GM12801 (cell line): Measurements from ENCODE around the gene HCAR3.
"Not testable (repeated sequence)": the region's sequence is repeated elsewhere in the genome, so short reads cannot be mapped to it uniquely, and the experiment has no call there.

ENCODE experiments used
- CTCF ChIP-seq: IDR thresholded peaks from one replicate; pipeline ENCODE4 v1.5.1; 2011; ENCODE audit warnings: control low read depth; ENCODE audit not compliant: insufficient read length; ENCODE audit errors: extremely low read depth

Gene HCAR3

DNA sequence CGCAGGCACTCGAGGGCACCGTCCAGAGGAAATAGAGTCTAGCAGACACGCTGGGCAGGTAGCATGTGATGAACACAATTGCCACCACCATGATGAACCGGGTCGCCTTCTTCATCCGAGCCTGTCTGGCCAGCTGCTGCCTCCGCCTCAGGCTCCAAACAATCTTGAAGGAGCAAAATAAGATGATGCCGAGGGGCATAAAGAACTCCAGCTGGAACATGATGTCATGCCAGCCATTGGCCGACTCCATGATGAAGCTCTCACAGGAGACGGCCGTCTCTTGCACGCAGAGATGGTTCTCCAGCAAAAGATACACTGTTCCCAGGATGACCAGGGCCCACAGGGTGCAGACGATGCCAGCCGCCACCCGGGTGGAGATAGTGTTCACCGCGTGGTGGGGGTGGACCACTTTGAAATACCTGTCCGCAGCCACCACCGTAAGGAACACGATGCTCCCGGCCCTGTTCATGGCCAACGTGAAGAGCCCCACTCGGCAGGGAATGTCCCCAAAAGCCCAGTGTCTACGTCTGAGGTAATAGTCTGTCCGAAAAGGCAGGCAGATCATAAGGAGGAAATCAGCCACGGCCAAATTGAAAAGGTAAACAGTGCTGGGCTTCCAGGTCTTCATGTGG lies 13.1 kb upstream of the HCAR3 start:
- no peak for TF ChIP-seq CTCF

GRCh38 chr12:122726080-122726558 lies 9.5 kb upstream of the HCAR3 start:
- TF ChIP-seq CTCF = no peak

- no peak for TF ChIP-seq CTCF
Measured at GRCh38 chr12:122725452-122726079, 9.0 kb upstream of the HCAR3 start.

DNA sequence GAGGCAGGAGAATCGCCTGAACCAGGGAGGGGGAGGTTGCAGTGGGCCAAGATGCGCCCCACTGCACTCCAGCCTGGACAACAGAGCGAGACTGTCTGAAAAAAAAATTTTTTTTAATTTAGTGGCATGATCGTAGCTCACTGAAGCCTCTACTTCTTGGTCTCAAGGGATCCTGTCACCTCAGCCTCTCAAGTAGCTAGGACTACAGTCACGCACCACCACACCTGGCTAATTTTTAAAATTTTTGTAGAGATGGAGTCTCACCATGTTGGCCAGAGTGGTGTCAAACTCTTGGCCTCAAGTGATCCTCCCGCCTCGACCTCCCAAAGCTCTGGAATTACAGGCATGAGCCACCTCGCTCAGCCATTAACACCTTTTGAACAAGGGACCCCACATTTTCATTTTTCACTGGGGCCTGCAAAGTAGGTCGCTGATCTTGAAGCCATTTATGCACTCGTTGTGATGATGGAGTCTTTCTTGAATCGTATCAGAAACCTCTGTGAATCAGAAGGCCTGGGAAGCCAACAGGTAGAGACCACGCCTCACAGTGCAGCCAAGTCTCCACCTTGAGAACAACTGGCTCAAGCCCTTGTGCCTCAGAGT lies 8.1 kb upstream of the HCAR3 start:
- no peak for TF ChIP-seq CTCF

DNA sequence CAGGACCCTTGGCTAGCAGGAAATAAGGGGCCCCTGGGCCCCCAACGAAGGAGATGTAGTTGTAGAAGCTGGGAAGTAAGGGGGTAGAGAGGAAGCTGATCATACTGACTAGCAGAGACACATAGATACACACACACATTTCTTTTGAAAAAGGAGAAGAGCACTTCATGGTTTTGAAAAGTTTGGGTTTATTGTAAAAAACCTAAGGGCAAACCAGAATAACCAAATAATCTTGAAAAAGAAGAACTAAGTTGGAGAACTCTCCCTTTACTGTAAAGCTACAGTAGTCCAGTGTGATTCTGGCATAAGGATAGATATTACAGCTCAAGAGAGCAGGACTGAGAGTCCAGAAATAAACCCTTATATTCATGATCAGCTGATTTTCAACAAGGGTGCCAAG lies 5.8 kb upstream of the HCAR3 start:
- no peak for TF ChIP-seq CTCF

GRCh38 chr12:122721057-122721545 lies 4.5 kb upstream of the HCAR3 start:
- TF ChIP-seq CTCF = no peak

GRCh38 chr12:122702890-122703611 lies 13.6 kb downstream of the HCAR3 start, which contains the start of gene HCAR2:
TSS of gene HCAR2 (minus strand) at chr12:122703357. CDS start at chr12:122703283, 74 bp downstream.
- not testable (repeated sequence) for TF ChIP-seq CTCF
